Measurements from ENCODE around the gene ANKS6.

Gene ANKS6

DNA sequence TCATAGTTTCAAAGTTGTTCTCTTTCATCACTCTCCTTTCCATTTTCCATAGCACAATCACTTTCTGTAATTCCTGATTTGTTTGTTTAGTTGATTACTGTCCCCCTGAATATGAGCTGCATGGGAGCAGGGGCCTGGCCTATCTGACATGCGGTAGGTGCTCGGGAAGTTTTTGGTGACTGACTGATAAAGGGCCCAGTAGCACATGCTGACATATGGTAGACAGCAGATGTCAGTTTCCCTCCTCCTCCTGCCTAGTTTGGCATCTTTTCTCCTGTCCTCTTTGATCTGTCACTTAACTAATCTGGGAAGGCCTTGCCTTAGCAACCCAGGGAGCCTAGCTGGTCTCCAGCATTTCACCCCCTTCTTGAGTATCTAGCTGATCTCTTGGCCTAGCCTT lies 25.5 kb upstream of the ANKS6 start:
- in situ Hi-C loops (cut with HindIII; ENCODE audit: low sequenced_read_pairs): no loop called here
- H3K4me3 ChIP-seq (ENCODE audit: low read depth, low read length): no peak overlapping the region
- TF ChIP-seq, protein P1, sequence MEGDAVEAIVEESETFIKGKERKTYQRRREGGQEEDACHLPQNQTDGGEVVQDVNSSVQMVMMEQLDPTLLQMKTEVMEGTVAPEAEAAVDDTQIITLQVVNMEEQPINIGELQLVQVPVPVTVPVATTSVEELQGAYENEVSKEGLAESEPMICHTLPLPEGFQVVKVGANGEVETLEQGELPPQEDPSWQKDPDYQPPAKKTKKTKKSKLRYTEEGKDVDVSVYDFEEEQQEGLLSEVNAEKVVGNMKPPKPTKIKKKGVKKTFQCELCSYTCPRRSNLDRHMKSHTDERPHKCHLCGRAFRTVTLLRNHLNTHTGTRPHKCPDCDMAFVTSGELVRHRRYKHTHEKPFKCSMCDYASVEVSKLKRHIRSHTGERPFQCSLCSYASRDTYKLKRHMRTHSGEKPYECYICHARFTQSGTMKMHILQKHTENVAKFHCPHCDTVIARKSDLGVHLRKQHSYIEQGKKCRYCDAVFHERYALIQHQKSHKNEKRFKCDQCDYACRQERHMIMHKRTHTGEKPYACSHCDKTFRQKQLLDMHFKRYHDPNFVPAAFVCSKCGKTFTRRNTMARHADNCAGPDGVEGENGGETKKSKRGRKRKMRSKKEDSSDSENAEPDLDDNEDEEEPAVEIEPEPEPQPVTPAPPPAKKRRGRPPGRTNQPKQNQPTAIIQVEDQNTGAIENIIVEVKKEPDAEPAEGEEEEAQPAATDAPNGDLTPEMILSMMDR (IDR thresholded peaks at IDR 0.05; ENCODE audit: low read depth, low read length): no peak
- DNase-seq (ENCODE audit: low read depth, low spot score): no peak

DNA sequence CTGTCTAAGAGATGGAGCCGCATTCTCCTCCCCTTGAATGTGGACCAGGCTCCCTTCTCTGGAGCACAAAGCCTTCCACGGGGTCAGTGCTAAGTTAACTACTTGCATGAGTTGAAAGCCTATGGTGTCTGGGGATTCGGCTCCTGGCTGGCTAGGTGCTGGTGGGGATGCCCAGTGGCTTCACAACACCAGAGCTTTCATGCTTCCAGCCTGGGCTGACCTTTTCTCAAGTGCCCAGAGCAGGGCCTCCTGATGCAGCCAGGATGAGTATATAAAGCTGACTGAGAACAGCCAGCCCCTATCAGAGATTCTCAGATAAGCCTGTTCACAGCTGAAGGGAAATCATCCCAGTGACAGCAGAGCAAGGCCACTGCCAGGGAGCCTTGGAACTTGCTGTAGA lies 22.9 kb upstream of the ANKS6 start:
- TF ChIP-seq, protein P1 (IDR thresholded peaks at IDR 0.05; ENCODE audit: low read depth, low read length): no peak

DNA sequence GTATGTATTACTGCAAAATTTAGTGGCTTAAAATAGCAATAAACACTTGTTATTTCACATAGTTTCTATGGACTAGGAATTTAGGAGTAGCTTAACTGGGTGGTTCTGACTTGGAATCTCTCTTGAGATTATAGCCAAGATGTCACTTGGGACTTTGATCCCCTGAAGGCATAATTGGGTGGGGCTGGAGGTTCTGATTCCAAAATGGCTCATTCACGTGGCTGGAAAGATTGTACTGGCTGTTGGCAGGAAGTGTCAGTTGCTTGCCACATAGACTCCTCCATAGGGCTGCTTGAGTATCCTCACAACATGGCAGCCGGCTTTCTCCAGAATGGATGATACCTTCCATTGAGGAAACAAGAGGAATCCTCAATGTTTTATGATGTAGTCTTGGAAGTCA lies 22.4 kb upstream of the ANKS6 start:
- DNase-seq (ENCODE audit: low read depth, low spot score): no peak
- H3K4me3 ChIP-seq (ENCODE audit: low read depth, low read length): no peak overlapping the region
- in situ Hi-C loops (cut with HindIII; ENCODE audit: low sequenced_read_pairs): no loop called here
- TF ChIP-seq, protein P1 (IDR thresholded peaks at IDR 0.05; ENCODE audit: low read depth, low read length): no peak

More for the DNA sequence above, 22.9 kb upstream of the ANKS6 start:
- in situ Hi-C loops (cut with HindIII; ENCODE audit: low sequenced_read_pairs): no loop called here
- no peak for DNase-seq (ENCODE audit: low read depth, low spot score)
- no peak overlapping the region for H3K4me3 ChIP-seq (ENCODE audit: low read depth, low read length)

DNA sequence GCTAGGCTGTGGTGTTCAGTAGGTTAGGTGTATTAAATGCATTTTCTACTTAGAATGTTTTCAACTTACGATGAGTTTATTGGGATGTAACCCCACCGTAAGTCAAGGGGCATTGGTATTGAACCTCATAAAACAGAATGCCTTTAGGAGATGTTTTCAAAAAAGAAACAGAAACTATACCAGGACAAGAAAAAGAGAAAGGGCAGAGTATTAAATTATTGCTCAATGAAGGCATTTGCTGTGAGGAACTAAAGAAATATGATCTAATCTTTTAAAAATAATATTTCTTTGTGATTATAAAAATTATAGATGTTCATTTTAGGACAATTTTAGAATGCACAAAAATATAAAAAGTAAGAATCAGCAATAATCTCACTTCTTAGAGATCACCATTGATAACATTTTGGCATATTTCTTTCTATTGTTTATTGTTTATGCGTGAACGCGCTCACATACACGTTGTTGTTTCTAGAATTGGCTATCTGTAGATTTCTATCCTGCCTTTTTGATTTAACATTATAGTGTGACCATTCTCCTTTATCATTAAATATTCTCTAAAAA lies 19.1 kb upstream of the ANKS6 start:
- no peak overlapping the region for H3K4me3 ChIP-seq (ENCODE audit: low read depth, low read length)
- in situ Hi-C loops (cut with HindIII; ENCODE audit: low sequenced_read_pairs): no loop called here
- TF ChIP-seq, protein P1 (IDR thresholded peaks at IDR 0.05; ENCODE audit: low read depth, low read length): no peak
- no peak for DNase-seq (ENCODE audit: low read depth, low spot score)

DNA sequence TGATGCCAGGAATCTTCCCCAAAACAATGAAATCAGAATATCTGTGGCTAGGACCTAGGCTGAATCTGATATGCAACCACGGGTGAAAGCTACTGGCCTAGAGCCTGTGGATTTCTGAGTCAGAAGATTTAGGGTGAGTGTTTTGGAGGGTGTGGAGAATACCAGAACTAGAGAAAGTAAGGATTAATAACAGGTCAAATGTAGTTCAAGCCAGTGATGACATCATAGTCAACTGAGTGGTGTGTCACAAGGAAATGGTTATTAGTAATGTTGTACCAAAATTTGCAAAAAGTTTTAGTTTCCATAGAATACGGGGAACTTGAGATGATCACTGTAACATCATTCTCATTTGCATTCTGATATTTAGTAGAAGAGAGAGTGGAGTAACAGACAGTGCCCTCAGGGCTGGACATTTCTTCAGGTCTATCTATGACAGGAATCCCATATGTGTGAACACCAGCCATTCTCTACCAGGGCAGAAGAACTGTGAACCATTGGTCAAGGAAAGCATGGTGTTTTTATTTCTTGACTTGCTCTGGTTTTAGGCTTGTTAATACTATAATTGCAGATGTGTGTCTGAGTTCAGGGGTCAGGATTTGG lies 14.8 kb upstream of the ANKS6 start:
- peak; percentile 78 for DNase-seq (ENCODE audit: low read depth, low spot score)
- in situ Hi-C loops (cut with HindIII; ENCODE audit: low sequenced_read_pairs): no loop called here

DNA sequence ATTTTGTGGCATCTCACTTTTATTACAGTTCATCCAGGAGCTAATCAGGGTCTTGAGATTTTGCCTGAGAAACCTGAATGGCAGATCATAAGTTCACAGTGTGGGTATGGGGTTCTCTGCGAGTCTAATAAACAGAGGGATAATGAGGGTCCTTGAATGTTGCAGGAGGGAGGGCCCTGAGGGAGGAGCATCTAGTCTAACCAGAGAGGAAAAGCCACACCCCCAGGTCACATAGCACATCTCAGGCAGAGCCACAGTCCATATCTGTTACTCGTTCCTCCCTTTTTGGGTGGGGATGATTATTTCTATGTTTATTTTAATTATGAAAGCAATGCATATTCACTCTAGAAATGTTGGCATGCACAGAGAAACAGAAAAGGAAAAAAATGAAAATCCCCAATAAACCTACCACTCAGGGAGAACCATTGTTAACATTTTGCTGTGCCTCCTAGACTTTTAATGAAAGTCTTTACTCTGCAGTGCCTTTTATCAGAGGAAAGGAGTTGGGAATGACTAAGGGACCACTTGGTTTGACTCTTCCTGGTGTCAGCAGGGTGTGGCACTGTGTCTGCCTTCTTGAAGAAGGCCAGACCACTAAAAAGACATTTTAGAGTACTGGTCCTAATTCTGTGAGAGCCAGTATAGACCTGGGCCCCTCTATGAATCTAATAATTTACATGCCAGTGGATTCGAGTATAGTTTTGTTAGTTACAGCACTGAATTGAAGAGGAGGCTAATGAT lies 13.9 kb upstream of the ANKS6 start:
- TF ChIP-seq, protein P1 (IDR thresholded peaks at IDR 0.05; ENCODE audit: low read depth, low read length): no peak
- no peak overlapping the region for H3K4me3 ChIP-seq (ENCODE audit: low read depth, low read length)
- DNase-seq (ENCODE audit: low read depth, low spot score): no peak
- in situ Hi-C loops (cut with HindIII; ENCODE audit: low sequenced_read_pairs): no loop called here

More for the DNA sequence above, 14.8 kb upstream of the ANKS6 start:
- H3K4me3 ChIP-seq (ENCODE audit: low read depth, low read length): no peak overlapping the region
- TF ChIP-seq, protein P1 (IDR thresholded peaks at IDR 0.05; ENCODE audit: low read depth, low read length): no peak
